ENCODE data around the gene NAV2.

Gene NAV2

GRCh38 chr11:20008190-20008870, 295.7 kb downstream of the NAV2 start:
- Histone ChIP-seq H3K4me2 (ENCODE audit: low read length) (no peak overlapping the region), H3K4me1 (ENCODE audit: control insufficient read depth in 1 of 2, insufficient read depth in 2 of 2, low read length in 2 of 2) (peaks cover 3 to 8% of the 10 kb centered on the region in 2 experiments), H3K14ac (ENCODE audit: low read length) (no peak overlapping the region), H3K79me1 (ENCODE audit: low read length) (peaks cover 3% of the 10 kb centered on the region), H4K12ac (ENCODE audit: low read depth, low read length) (no peak overlapping the region), H3K23ac (ENCODE audit: low read length) (no peak overlapping the region), H4K91ac (ENCODE audit: low read depth, low read length) (no peak overlapping the region), H3K36me3 (ENCODE audit: control insufficient read depth in 1 of 2, insufficient read depth in 2 of 2, low read length in 2 of 2) (no peaks in the 10 kb centered on the region), H2BK120ac (ENCODE audit: insufficient read depth, low read length, poor library complexity) (no peak overlapping the region), H3K79me2 (ENCODE audit: control insufficient read depth, insufficient read depth, low read length, poor library complexity) (no peaks in the 10 kb centered on the region), H2AFZ (ENCODE audit: insufficient read depth, low read length, poor library complexity) (no peak overlapping the region), H2BK5ac (ENCODE audit: low read depth, low read length, poor library complexity) (no peak overlapping the region), H3K4me3 (ENCODE audit: low read depth, low read length) (no peak overlapping the region), H2AK5ac (ENCODE audit: low read length) (no peak overlapping the region), H4K8ac (ENCODE audit: low read depth, low read length) (no peak overlapping the region), H3K27ac (ENCODE audit: low read depth, low read length) (no peak overlapping the region), H3K9ac (ENCODE audit: low read length) (no peak overlapping the region), H3K27me3 (ENCODE audit: insufficient read depth, low read length) (no peaks in the 10 kb centered on the region), H3K18ac (ENCODE audit: low read length) (no peak overlapping the region), H2BK12ac (ENCODE audit: low read length) (no peak overlapping the region), H3K9me3 (ENCODE audit: insufficient read depth, low read depth, low read length) (no peaks in the 10 kb centered on the region), H3K4ac (ENCODE audit: low read depth, low read length) (no peak overlapping the region)
- no peak for DNase-seq
- WGBS (ENCODE audit: extremely low coverage, insufficient coverage, insufficient read length) = no CpG with 5 or more reads among the region's 6 CpGs

- peaks cover 0 to 8% of the 10 kb centered on the region in 2 experiments for H3K4me1 ChIP-seq (ENCODE audit: control insufficient read depth in 1 of 2, insufficient read depth in 2 of 2, low read length in 2 of 2)
- no peak overlapping the region for H4K91ac ChIP-seq (ENCODE audit: low read depth, low read length)
- no peak overlapping the region for H4K12ac ChIP-seq (ENCODE audit: low read depth, low read length)
- H3K14ac ChIP-seq (ENCODE audit: low read length) = no peak overlapping the region
- no peaks in the 10 kb centered on the region for H3K36me3 ChIP-seq (ENCODE audit: control insufficient read depth in 1 of 2, insufficient read depth in 2 of 2, low read length in 2 of 2)
- no peak overlapping the region for H2AK5ac ChIP-seq (ENCODE audit: low read length)
- H3K79me2 ChIP-seq (ENCODE audit: control insufficient read depth, insufficient read depth, low read length, poor library complexity) = no peaks in the 10 kb centered on the region
- no peak overlapping the region for H3K4ac ChIP-seq (ENCODE audit: low read depth, low read length)
- H3K27ac ChIP-seq (ENCODE audit: low read depth, low read length) = no peak overlapping the region
- H3K4me3 ChIP-seq (ENCODE audit: low read depth, low read length) = no peak overlapping the region
- no CpG with 5 or more reads among the region's 10 CpGs for WGBS (ENCODE audit: extremely low coverage, insufficient coverage, insufficient read length)
- H3K4me2 ChIP-seq (ENCODE audit: low read length) = no peak overlapping the region
- H3K9ac ChIP-seq (ENCODE audit: low read length) = no peak overlapping the region
- H2BK12ac ChIP-seq (ENCODE audit: low read length) = peak overlapping the region; percentile 15
- no peak overlapping the region for H2BK5ac ChIP-seq (ENCODE audit: low read depth, low read length, poor library complexity)
- H2BK120ac ChIP-seq (ENCODE audit: insufficient read depth, low read length, poor library complexity) = no peak overlapping the region
- no peak overlapping the region for H3K23ac ChIP-seq (ENCODE audit: low read length)
- H3K9me3 ChIP-seq (ENCODE audit: insufficient read depth, low read depth, low read length) = no peaks in the 10 kb centered on the region
- H2AFZ ChIP-seq (ENCODE audit: insufficient read depth, low read length, poor library complexity) = no peak overlapping the region
- H3K18ac ChIP-seq (ENCODE audit: low read length) = no peak overlapping the region
- H4K8ac ChIP-seq (ENCODE audit: low read depth, low read length) = no peak overlapping the region
- no peaks in the 10 kb centered on the region for H3K27me3 ChIP-seq (ENCODE audit: insufficient read depth, low read length)
- no peak for DNase-seq
- peaks cover 3% of the 10 kb centered on the region for H3K79me1 ChIP-seq (ENCODE audit: low read length)
Observed at GRCh38 chr11:20008871-20009644, 296.4 kb downstream of the NAV2 start.

GRCh38 chr11:20010156-20010850, 297.7 kb downstream of the NAV2 start:
- Histone ChIP-seq H3K36me3 (ENCODE audit: control insufficient read depth in 1 of 2, insufficient read depth in 2 of 2, low read length in 2 of 2) (no peaks in the 10 kb centered on the region), H3K4me2 (ENCODE audit: low read length) (no peak overlapping the region), H3K18ac (ENCODE audit: low read length) (no peak overlapping the region), H2AK5ac (ENCODE audit: low read length) (no peak overlapping the region), H3K4me3 (ENCODE audit: low read depth, low read length) (no peak overlapping the region), H3K23ac (ENCODE audit: low read length) (no peak overlapping the region), H3K4me1 (ENCODE audit: control insufficient read depth in 1 of 2, insufficient read depth in 2 of 2, low read length in 2 of 2) (peaks cover 0 to 8% of the 10 kb centered on the region in 2 experiments), H4K91ac (ENCODE audit: low read depth, low read length) (no peak overlapping the region), H3K27ac (ENCODE audit: low read depth, low read length) (peak overlapping the region; percentile 6), H3K27me3 (ENCODE audit: insufficient read depth, low read length) (no peaks in the 10 kb centered on the region), H4K8ac (ENCODE audit: low read depth, low read length) (no peak overlapping the region), H3K79me1 (ENCODE audit: low read length) (peaks cover 3% of the 10 kb centered on the region), H2BK12ac (ENCODE audit: low read length) (no peak overlapping the region), H2BK5ac (ENCODE audit: low read depth, low read length, poor library complexity) (no peak overlapping the region), H3K4ac (ENCODE audit: low read depth, low read length) (no peak overlapping the region), H3K9me3 (ENCODE audit: insufficient read depth, low read depth, low read length) (no peaks in the 10 kb centered on the region), H3K79me2 (ENCODE audit: control insufficient read depth, insufficient read depth, low read length, poor library complexity) (no peaks in the 10 kb centered on the region), H2AFZ (ENCODE audit: insufficient read depth, low read length, poor library complexity) (no peak overlapping the region), H2BK120ac (ENCODE audit: insufficient read depth, low read length, poor library complexity) (no peak overlapping the region), H4K12ac (ENCODE audit: low read depth, low read length) (no peak overlapping the region), H3K14ac (ENCODE audit: low read length) (no peak overlapping the region), H3K9ac (ENCODE audit: low read length) (no peak overlapping the region)
- no CpG with 5 or more reads among the region's 8 CpGs for WGBS (ENCODE audit: extremely low coverage, insufficient coverage, insufficient read length)
- DNase-seq = no peak

GRCh38 chr11:20010851-20011225, 298.2 kb downstream of the NAV2 start:
- Histone ChIP-seq H3K18ac (ENCODE audit: low read length) (no peak overlapping the region), H4K12ac (ENCODE audit: low read depth, low read length) (no peak overlapping the region), H2AFZ (ENCODE audit: insufficient read depth, low read length, poor library complexity) (no peak overlapping the region), H3K36me3 (ENCODE audit: control insufficient read depth in 1 of 2, insufficient read depth in 2 of 2, low read length in 2 of 2) (no peaks in the 10 kb centered on the region), H3K9ac (ENCODE audit: low read length) (no peak overlapping the region), H3K4ac (ENCODE audit: low read depth, low read length) (no peak overlapping the region), H2BK120ac (ENCODE audit: insufficient read depth, low read length, poor library complexity) (no peak overlapping the region), H2AK5ac (ENCODE audit: low read length) (no peak overlapping the region), H2BK12ac (ENCODE audit: low read length) (no peak overlapping the region), H3K27me3 (ENCODE audit: insufficient read depth, low read length) (no peaks in the 10 kb centered on the region), H3K4me1 (ENCODE audit: control insufficient read depth in 1 of 2, insufficient read depth in 2 of 2, low read length in 2 of 2) (peaks cover 0 to 8% of the 10 kb centered on the region in 2 experiments), H3K23ac (ENCODE audit: low read length) (no peak overlapping the region), H3K4me2 (ENCODE audit: low read length) (no peak overlapping the region), H3K14ac (ENCODE audit: low read length) (no peak overlapping the region), H3K79me2 (ENCODE audit: control insufficient read depth, insufficient read depth, low read length, poor library complexity) (no peaks in the 10 kb centered on the region), H3K79me1 (ENCODE audit: low read length) (peaks cover 3% of the 10 kb centered on the region), H3K9me3 (ENCODE audit: insufficient read depth, low read depth, low read length) (no peaks in the 10 kb centered on the region), H4K91ac (ENCODE audit: low read depth, low read length) (no peak overlapping the region), H4K8ac (ENCODE audit: low read depth, low read length) (no peak overlapping the region), H3K4me3 (ENCODE audit: low read depth, low read length) (no peak overlapping the region), H3K27ac (ENCODE audit: low read depth, low read length) (no peak overlapping the region), H2BK5ac (ENCODE audit: low read depth, low read length, poor library complexity) (no peak overlapping the region)
- no CpG with 5 or more reads among the region's 3 CpGs for WGBS (ENCODE audit: extremely low coverage, insufficient coverage, insufficient read length)
- DNase-seq = peak in 1 of 2 donors; percentile 32

Data from trophoblast cell (in vitro differentiated cells and primary cell).